ENCODE results near the gene PRKG2.

The PRKG2 gene

GRCh38 chr4:81118086-81118485, 96.9 kb downstream of the PRKG2 start:
- no peak for FAIRE-seq
- TF ChIP-seq POLR2A (IDR thresholded peaks at IDR 0.05; ENCODE audit: low read depth, low read length), result no peak
- no peak for DNase-seq (ENCODE audit: insufficient read length, low spot score)

- DNase-seq (ENCODE audit: insufficient read length, low spot score) (no peak), FAIRE-seq (no peak)
- TF ChIP-seq POLR2A (IDR thresholded peaks at IDR 0.05; ENCODE audit: low read depth, low read length), result no peak
Observed at GRCh38 chr4:81116566-81116965, 98.5 kb downstream of the PRKG2 start.

GRCh38 chr4:81113024-81113423, 102.0 kb downstream of the PRKG2 start:
- DNase-seq (ENCODE audit: insufficient read length, low spot score) (no peak), FAIRE-seq (no peak)
- no peak for TF ChIP-seq POLR2A (IDR thresholded peaks at IDR 0.05; ENCODE audit: low read depth, low read length)

- TF ChIP-seq POLR2A (IDR thresholded peaks at IDR 0.05; ENCODE audit: low read depth, low read length), result no peak
- FAIRE-seq (no peak), DNase-seq (ENCODE audit: insufficient read length, low spot score) (no peak)
Observed at GRCh38 chr4:81109356-81109755, 105.7 kb downstream of the PRKG2 start.

- FAIRE-seq (no peak), DNase-seq (ENCODE audit: insufficient read length, low spot score) (no peak)
- no peak for TF ChIP-seq POLR2A (IDR thresholded peaks at IDR 0.05; ENCODE audit: low read depth, low read length)
Observed at GRCh38 chr4:81106150-81106549, 108.9 kb downstream of the PRKG2 start.

GRCh38 chr4:81102107-81102506, 112.9 kb downstream of the PRKG2 start:
- FAIRE-seq, result no peak
- no peak for DNase-seq (ENCODE audit: insufficient read length, low spot score)
- TF ChIP-seq POLR2A (IDR thresholded peaks at IDR 0.05; ENCODE audit: low read depth, low read length), result no peak

- no peak for TF ChIP-seq POLR2A (IDR thresholded peaks at IDR 0.05; ENCODE audit: low read depth, low read length)
- FAIRE-seq (no peak), DNase-seq (ENCODE audit: insufficient read length, low spot score) (no peak)
Observed at GRCh38 chr4:81096566-81096965, 118.5 kb downstream of the PRKG2 start.

GRCh38 chr4:81095389-81095788, 119.6 kb downstream of the PRKG2 start:
- FAIRE-seq, result no peak
- no peak for TF ChIP-seq POLR2A (IDR thresholded peaks at IDR 0.05; ENCODE audit: low read depth, low read length)
- no peak for DNase-seq (ENCODE audit: insufficient read length, low spot score)

GRCh38 chr4:81093720-81094401, 121.2 kb downstream of the PRKG2 start:
- DNase-seq (ENCODE audit: insufficient read length, low spot score), result no peak
- TF ChIP-seq POLR2A (IDR thresholded peaks at IDR 0.05; ENCODE audit: low read depth, low read length), result no peak
- no peak for FAIRE-seq

GRCh38 chr4:81085979-81086378, 129.0 kb downstream of the PRKG2 start:
- DNase-seq (ENCODE audit: insufficient read length, low spot score) (no peak), FAIRE-seq (no peak)
- no peak for TF ChIP-seq POLR2A (IDR thresholded peaks at IDR 0.05; ENCODE audit: low read depth, low read length)

GRCh38 chr4:81085291-81085690, 129.7 kb downstream of the PRKG2 start:
- FAIRE-seq (no peak), DNase-seq (ENCODE audit: insufficient read length, low spot score) (no peak)
- no peak for TF ChIP-seq POLR2A (IDR thresholded peaks at IDR 0.05; ENCODE audit: low read depth, low read length)

GRCh38 chr4:81084634-81085033, 130.4 kb downstream of the PRKG2 start:
- TF ChIP-seq POLR2A (IDR thresholded peaks at IDR 0.05; ENCODE audit: low read depth, low read length), result no peak
- DNase-seq (ENCODE audit: insufficient read length, low spot score) (no peak), FAIRE-seq (no peak)

- no peak for TF ChIP-seq POLR2A (IDR thresholded peaks at IDR 0.05; ENCODE audit: low read depth, low read length)
- FAIRE-seq (no peak), DNase-seq (ENCODE audit: insufficient read length, low spot score) (no peak)
Observed at GRCh38 chr4:81084029-81084428, 131.0 kb downstream of the PRKG2 start.

GRCh38 chr4:81081156-81081555, 133.9 kb downstream of the PRKG2 start:
- no peak for TF ChIP-seq POLR2A (IDR thresholded peaks at IDR 0.05; ENCODE audit: low read depth, low read length)
- FAIRE-seq (no peak), DNase-seq (ENCODE audit: insufficient read length, low spot score) (no peak)

- FAIRE-seq, result no peak
- no peak for TF ChIP-seq POLR2A (IDR thresholded peaks at IDR 0.05; ENCODE audit: low read depth, low read length)
Observed at GRCh38 chr4:81071013-81071412, 144.0 kb downstream of the PRKG2 start.

More at GRCh38 chr4:81071013-81071412, 144.0 kb downstream of the PRKG2 start:
- no peak for DNase-seq (ENCODE audit: insufficient read length, low spot score)
